Mucosa of rectum (tissue), 2 donors: ENCODE results near the gene OSBPL1A.
A peak's percentile ranks its signal among the peaks of the same experiment; 100 is the strongest.

Source experiments
- H3K27ac ChIP-seq, 2 donors: one replicate each; pipeline ENCODE4 v1.7.0; 2013; ENCODE audit warnings: inconsistent platforms in 2 of 2, low read depth in 2 of 2, low read length in 2 of 2
- H3K27me3 ChIP-seq, 2 donors: one replicate each; pipeline ENCODE4 v1.7.0; 2013; ENCODE audit warnings: low read length in 2 of 2; ENCODE audit not compliant: control insufficient read depth in 2 of 2, insufficient read depth in 2 of 2
- H3K36me3 ChIP-seq, 2 donors: one replicate each; pipeline ENCODE4 v1.7.0; 2013; ENCODE audit warnings: low read length in 2 of 2; ENCODE audit not compliant: control insufficient read depth in 2 of 2, insufficient read depth in 2 of 2
- H3K4me1 ChIP-seq, 2 donors: one replicate each; pipeline ENCODE4 v1.7.0; 2013; ENCODE audit warnings: low read length in 2 of 2, mild to moderate bottlenecking in 1 of 2; ENCODE audit not compliant: control insufficient read depth in 2 of 2, insufficient read depth in 2 of 2
- H3K4me3 ChIP-seq, 2 donors: one replicate each; pipeline ENCODE4 v1.7.0; 2013; ENCODE audit warnings: low read length in 2 of 2
- H3K9ac ChIP-seq, 2 donors: one replicate each; pipeline ENCODE4 v1.7.0; 2013; ENCODE audit warnings: low read length in 2 of 2, low read depth in 1 of 2, mild to moderate bottlenecking in 1 of 2
- H3K9me3 ChIP-seq, 2 donors: one replicate each; pipeline ENCODE4 v1.7.0; 2013; ENCODE audit warnings: low read length in 2 of 2; ENCODE audit not compliant: control insufficient read depth in 2 of 2
- donor health status: healthy.
- donor health status: Normal muscosa, but diverticular disease.

OSBPL1A gene

GRCh38 chr18:24239341-24239740 is 158.3 kb downstream of the OSBPL1A start:
- Histone ChIP-seq H3K36me3 (peaks cover 3 to 6% of the 10 kb centered on the region in 2 donors), H3K4me3 (no peak overlapping the region), H3K4me1 (no peaks in the 10 kb centered on the region), H3K9me3 (no peaks in the 10 kb centered on the region), H3K9ac (no peak overlapping the region), H3K27ac (no peak overlapping the region), H3K27me3 (no peaks in the 10 kb centered on the region)

GRCh38 chr18:24238387-24238786 is 159.2 kb downstream of the OSBPL1A start:
- H3K4me3 ChIP-seq: no peak overlapping the region
- peaks cover 3 to 6% of the 10 kb centered on the region in 2 donors for H3K36me3 ChIP-seq
- H3K4me1 ChIP-seq: no peaks in the 10 kb centered on the region
- H3K27ac ChIP-seq: no peak overlapping the region
- H3K9me3 ChIP-seq: no peaks in the 10 kb centered on the region
- no peak overlapping the region for H3K9ac ChIP-seq
- no peaks in the 10 kb centered on the region for H3K27me3 ChIP-seq

GRCh38 chr18:24234850-24235418 is 162.7 kb downstream of the OSBPL1A start:
- Histone ChIP-seq H3K27ac (no peak overlapping the region), H3K4me1 (no peaks in the 10 kb centered on the region), H3K27me3 (no peaks in the 10 kb centered on the region), H3K36me3 (peaks cover 3 to 6% of the 10 kb centered on the region in 2 donors), H3K4me3 (no peak overlapping the region), H3K9me3 (no peaks in the 10 kb centered on the region), H3K9ac (no peak overlapping the region)

- Histone ChIP-seq H3K4me1 (no peaks in the 10 kb centered on the region), H3K9me3 (no peaks in the 10 kb centered on the region), H3K4me3 (no peak overlapping the region), H3K27me3 (no peaks in the 10 kb centered on the region), H3K36me3 (peaks cover 3 to 6% of the 10 kb centered on the region in 2 donors), H3K9ac (no peak overlapping the region), H3K27ac (no peak overlapping the region)
These were observed 163.3 kb downstream of the OSBPL1A start for GRCh38 chr18:24234330-24234729.

GRCh38 chr18:24232800-24233199 is 164.8 kb downstream of the OSBPL1A start:
- peaks cover under 1 to 3% of the 10 kb centered on the region in 2 donors for H3K36me3 ChIP-seq
- H3K27me3 ChIP-seq: no peaks in the 10 kb centered on the region
- H3K4me1 ChIP-seq: no peaks in the 10 kb centered on the region
- no peak overlapping the region for H3K4me3 ChIP-seq
- H3K27ac ChIP-seq: no peak overlapping the region
- H3K9me3 ChIP-seq: no peaks in the 10 kb centered on the region
- H3K9ac ChIP-seq: no peak overlapping the region

- Histone ChIP-seq H3K9me3 (no peaks in the 10 kb centered on the region), H3K9ac (no peak overlapping the region), H3K36me3 (no peaks in the 10 kb centered on the region), H3K4me3 (no peak overlapping the region), H3K4me1 (no peaks in the 10 kb centered on the region), H3K27ac (no peak overlapping the region), H3K27me3 (no peaks in the 10 kb centered on the region)
These were observed 165.6 kb downstream of the OSBPL1A start for GRCh38 chr18:24231773-24232735.

GRCh38 chr18:24230766-24231165 is 166.9 kb downstream of the OSBPL1A start:
- H3K4me1 ChIP-seq: no peaks in the 10 kb centered on the region
- no peaks in the 10 kb centered on the region for H3K36me3 ChIP-seq
- H3K4me3 ChIP-seq: no peak overlapping the region
- H3K27ac ChIP-seq: no peak overlapping the region
- no peak overlapping the region for H3K9ac ChIP-seq
- no peaks in the 10 kb centered on the region for H3K27me3 ChIP-seq
- H3K9me3 ChIP-seq: no peaks in the 10 kb centered on the region

- no peaks in the 10 kb centered on the region for H3K27me3 ChIP-seq
- no peak overlapping the region for H3K9ac ChIP-seq
- no peaks in the 10 kb centered on the region for H3K9me3 ChIP-seq
- peaks cover 0 to 4% of the 10 kb centered on the region in 2 donors for H3K36me3 ChIP-seq
- no peak overlapping the region for H3K4me3 ChIP-seq
- H3K27ac ChIP-seq: peak overlapping the region; percentile 11 to 52
- no peaks in the 10 kb centered on the region for H3K4me1 ChIP-seq
These were observed 169.0 kb downstream of the OSBPL1A start for GRCh38 chr18:24228667-24229041.

GRCh38 chr18:24227977-24228666 is 169.5 kb downstream of the OSBPL1A start:
- no peaks in the 10 kb centered on the region for H3K4me1 ChIP-seq

GRCh38 chr18:24220318-24220688 is 177.3 kb downstream of the OSBPL1A start:
- peaks cover 0 to 10% of the 10 kb centered on the region in 2 donors for H3K4me1 ChIP-seq
- no peak overlapping the region for H3K4me3 ChIP-seq
- H3K9ac ChIP-seq: no peak overlapping the region
- H3K27me3 ChIP-seq: no peaks in the 10 kb centered on the region
- no peak overlapping the region for H3K27ac ChIP-seq
- H3K36me3 ChIP-seq: peaks cover 0 to 7% of the 10 kb centered on the region in 2 donors
- no peaks in the 10 kb centered on the region for H3K9me3 ChIP-seq

More at GRCh38 chr18:24227977-24228666, 169.5 kb downstream of the OSBPL1A start:
- Histone ChIP-seq H3K27ac (peak overlapping the region; percentile 11 to 52), H3K9me3 (no peaks in the 10 kb centered on the region), H3K4me3 (no peak overlapping the region), H3K27me3 (no peaks in the 10 kb centered on the region), H3K36me3 (peaks cover 0 to 4% of the 10 kb centered on the region in 2 donors), H3K9ac (no peak overlapping the region)
